ENCODE measurements around the gene CHPF2. TPM values are rescaled to one million over a fixed set of nuclear protein-coding genes. Genes with fewer than 3 reads are reported as not detected.

CHPF2 gene
- total RNA-seq, 1 donor: 47.0 TPM

DNA sequence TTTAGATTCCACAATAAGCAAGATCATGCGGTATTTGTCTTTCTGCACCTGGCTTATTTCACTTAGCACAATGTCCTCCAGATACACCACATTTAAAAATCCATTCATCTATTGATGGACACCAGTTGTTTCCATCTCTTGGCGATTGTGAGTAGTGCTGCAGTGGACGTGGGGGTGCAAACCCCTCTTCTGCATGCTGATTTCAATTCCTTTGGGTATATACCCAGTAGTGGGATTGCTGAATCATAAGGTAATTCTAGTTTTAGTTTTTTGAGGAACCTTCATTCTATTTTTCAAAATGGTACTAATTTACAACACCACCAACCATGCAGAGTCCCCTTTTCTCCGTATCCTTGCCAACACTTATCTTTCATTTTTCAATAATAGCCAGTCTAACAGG is 43.2 kb upstream of the CHPF2 start:
- no peak overlapping the region for H3K4me3 ChIP-seq (ENCODE audit: low read depth, low read length)
- TF ChIP-seq, protein P1, sequence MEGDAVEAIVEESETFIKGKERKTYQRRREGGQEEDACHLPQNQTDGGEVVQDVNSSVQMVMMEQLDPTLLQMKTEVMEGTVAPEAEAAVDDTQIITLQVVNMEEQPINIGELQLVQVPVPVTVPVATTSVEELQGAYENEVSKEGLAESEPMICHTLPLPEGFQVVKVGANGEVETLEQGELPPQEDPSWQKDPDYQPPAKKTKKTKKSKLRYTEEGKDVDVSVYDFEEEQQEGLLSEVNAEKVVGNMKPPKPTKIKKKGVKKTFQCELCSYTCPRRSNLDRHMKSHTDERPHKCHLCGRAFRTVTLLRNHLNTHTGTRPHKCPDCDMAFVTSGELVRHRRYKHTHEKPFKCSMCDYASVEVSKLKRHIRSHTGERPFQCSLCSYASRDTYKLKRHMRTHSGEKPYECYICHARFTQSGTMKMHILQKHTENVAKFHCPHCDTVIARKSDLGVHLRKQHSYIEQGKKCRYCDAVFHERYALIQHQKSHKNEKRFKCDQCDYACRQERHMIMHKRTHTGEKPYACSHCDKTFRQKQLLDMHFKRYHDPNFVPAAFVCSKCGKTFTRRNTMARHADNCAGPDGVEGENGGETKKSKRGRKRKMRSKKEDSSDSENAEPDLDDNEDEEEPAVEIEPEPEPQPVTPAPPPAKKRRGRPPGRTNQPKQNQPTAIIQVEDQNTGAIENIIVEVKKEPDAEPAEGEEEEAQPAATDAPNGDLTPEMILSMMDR (IDR thresholded peaks at IDR 0.05; ENCODE audit: insufficient read depth, low read length): no peak
- DNase-seq (ENCODE audit: low read depth): no peak

DNA sequence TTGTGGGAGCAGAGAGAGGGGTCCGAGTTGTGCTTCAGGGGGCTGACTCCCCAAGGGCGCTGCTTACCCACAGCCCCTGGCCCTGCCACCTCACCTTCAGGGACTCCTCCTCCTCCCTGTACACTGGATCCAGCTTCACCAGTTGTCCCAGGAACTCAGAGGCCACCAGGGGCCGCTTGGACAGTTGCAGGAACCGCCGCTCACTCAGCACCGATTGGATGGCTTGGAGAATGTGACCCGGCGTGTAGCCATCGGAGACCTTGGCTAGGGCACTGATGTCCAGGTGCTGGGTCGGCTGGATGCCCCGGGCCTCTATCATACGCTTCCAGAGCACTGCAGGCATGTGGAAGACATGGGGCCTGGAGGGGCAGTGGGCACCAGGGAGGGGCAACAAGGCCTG is 40.7 kb upstream of the CHPF2 start:
- TF ChIP-seq, protein P1 (IDR thresholded peaks at IDR 0.05; ENCODE audit: insufficient read depth, low read length): no peak
- no peak for DNase-seq (ENCODE audit: low read depth)
- no peak overlapping the region for H3K4me3 ChIP-seq (ENCODE audit: low read depth, low read length)

DNA sequence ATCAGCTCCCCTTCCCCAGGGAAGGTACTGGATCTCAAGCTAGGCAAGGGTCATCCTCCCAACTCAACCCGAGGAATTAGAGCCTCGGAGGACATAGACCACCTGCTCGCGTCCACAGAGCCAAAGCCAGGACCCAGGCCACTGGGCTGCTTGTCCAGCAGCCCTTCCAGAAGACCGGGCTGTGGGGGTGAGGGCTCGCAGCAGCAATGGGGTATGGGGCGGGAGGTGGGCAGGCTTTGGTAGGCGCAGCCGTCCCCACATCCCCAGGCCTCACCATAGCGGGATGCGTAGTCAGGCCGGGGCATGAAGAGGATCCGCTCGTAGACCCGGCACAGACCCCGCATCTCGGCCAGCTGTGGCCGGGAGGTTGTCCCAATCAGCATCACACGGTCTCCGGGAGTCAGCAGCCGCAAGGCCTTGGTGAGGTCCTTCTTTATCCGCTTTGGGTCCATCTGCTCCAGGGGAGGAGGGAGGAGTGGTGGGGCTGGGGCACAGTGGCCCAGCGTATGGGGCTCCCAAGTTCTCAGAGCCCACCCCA is 40.2 kb upstream of the CHPF2 start:
- H3K4me3 ChIP-seq (ENCODE audit: low read depth, low read length): no peak overlapping the region
- TF ChIP-seq, protein P1 (IDR thresholded peaks at IDR 0.05; ENCODE audit: insufficient read depth, low read length): no peak
- DNase-seq (ENCODE audit: low read depth): no peak

DNA sequence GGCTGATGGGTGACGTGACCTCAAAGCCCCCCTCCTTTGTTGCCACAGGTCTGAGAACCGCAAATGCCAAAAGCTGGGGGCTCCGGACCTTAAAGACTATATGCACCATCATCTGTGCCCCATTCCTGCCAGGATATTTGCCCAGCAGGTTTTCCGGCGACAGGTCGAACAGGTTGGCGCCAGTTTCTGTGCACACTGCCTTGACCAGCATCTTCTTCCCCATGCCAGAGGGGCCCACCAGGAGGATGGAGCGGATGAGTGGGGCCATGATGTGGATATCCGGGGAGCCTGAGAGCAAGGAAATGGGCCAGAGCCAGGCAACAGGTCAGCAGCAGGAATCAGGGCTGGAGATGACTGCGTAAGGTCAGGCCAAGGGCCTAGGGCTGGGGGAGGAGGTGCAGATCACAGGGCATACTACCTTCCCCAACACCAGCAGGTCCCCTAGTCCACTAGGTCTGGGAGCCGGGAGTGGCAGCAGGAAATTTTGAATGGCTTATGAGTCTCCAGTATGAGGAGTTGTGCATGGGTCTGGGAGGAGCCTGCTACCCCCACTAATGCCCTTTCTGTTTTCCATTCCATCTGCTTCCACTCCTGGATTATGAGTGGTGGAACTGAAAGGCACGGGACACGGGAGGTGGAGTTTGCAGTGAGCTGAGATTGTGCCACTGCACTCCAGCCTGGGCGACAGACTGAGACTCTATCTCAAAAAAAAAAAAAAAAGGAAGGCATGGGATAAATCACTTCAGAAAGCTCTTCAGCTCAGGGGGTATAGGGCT is 38.9 kb upstream of the CHPF2 start:
- TF ChIP-seq, protein P1 (IDR thresholded peaks at IDR 0.05; ENCODE audit: insufficient read depth, low read length): no peak
- no peak for DNase-seq (ENCODE audit: low read depth)

DNA sequence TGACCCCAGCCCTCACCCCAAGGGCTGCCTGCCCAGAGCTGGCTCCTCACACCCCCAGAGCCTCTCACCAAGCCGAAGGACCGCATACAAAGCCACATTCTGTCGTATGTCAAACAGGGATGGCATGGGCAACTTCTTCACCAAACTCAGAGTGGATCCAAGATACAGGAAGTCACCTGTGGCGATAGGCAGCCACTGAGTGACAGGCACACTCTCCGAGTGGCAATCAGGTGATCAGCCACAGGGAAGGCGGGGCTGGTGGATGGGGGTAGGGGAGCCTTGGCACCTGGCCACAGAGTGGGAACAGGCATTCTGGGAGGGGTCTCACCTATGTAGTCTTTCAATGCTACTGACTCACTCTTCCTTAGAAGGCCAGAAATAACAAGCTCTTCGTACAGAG is 38.1 kb upstream of the CHPF2 start:
- H3K4me3 ChIP-seq (ENCODE audit: low read depth, low read length): no peak overlapping the region
- TF ChIP-seq, protein P1 (IDR thresholded peaks at IDR 0.05; ENCODE audit: insufficient read depth, low read length): no peak
- no peak for DNase-seq (ENCODE audit: low read depth)

More for the DNA sequence above, 38.9 kb upstream of the CHPF2 start:
- no peak overlapping the region for H3K4me3 ChIP-seq (ENCODE audit: low read depth, low read length)

DNA sequence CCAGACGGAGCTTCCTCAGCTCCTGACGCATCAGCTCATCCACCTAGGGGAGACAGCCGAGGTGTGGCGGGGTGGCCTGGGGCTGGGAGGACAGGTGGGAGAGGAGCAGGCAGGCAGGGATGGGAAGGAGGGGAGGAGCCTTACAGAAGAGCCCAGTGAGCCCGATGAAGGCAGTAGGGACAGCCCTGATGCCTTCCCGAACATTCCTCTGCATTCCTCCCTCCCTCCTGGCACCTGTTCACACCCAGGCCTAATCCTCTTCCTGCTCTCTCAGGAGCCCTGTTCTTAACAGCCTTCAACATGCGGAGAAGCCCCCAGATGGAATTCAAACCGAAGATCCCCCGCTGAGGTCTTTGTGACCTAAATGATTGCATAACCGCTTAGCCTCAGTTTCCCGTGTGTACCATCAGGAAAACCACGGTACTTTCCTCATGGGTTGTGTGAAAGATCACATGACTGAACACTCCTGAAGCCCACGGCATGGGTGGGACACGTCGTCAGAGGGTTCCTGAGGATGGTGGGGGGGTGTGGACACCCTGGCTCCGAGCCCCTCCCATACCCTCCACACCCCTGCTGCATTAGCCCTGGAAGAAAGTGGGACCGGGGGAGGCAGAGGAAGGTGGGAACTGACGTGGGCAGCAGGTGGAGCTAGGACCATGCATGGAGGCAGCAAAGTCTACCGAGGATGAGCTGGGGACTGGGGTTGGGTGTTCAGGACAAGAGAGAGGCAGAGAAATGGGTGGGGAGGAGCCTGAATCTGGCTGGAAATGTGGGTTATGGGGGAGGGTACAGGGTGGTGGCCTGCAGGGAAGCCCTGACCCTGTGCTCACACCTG is 36.5 kb upstream of the CHPF2 start:
- no peak for DNase-seq (ENCODE audit: low read depth)
- TF ChIP-seq, protein P1 (IDR thresholded peaks at IDR 0.05; ENCODE audit: insufficient read depth, low read length): no peak
- no peak overlapping the region for H3K4me3 ChIP-seq (ENCODE audit: low read depth, low read length)
